Measurements from ENCODE around the gene NUP58.
"Not testable (repeated sequence)": the region's sequence is repeated elsewhere in the genome, so short reads cannot be mapped to it uniquely, and the experiment has no call there.

NUP58 gene

GRCh38 chr13:25352230-25352629, 50.8 kb downstream of the NUP58 start:
- no peak for DNase-seq (ENCODE audit: low read depth)
- H3K4me3 ChIP-seq (ENCODE audit: control insufficient read depth, low read depth, low read length) = no peak overlapping the region
- TF ChIP-seq CTCF (IDR thresholded peaks at IDR 0.05; ENCODE audit: control insufficient read depth, insufficient read depth, low read depth, low read length, missing control alignments) = no peak

GRCh38 chr13:25352806-25353205, 51.4 kb downstream of the NUP58 start:
- no peak for DNase-seq (ENCODE audit: low read depth)
- TF ChIP-seq CTCF (IDR thresholded peaks at IDR 0.05; ENCODE audit: control insufficient read depth, insufficient read depth, low read depth, low read length, missing control alignments) = no peak
- H3K4me3 ChIP-seq (ENCODE audit: control insufficient read depth, low read depth, low read length) = no peak overlapping the region

GRCh38 chr13:25353344-25353743, 51.9 kb downstream of the NUP58 start:
- H3K4me3 ChIP-seq (ENCODE audit: control insufficient read depth, low read depth, low read length) = no peak overlapping the region
- no peak for TF ChIP-seq CTCF (IDR thresholded peaks at IDR 0.05; ENCODE audit: control insufficient read depth, insufficient read depth, low read depth, low read length, missing control alignments)
- DNase-seq (ENCODE audit: low read depth) = no peak

GRCh38 chr13:25354377-25354776, 53.0 kb downstream of the NUP58 start:
- DNase-seq (ENCODE audit: low read depth) = no peak
- H3K4me3 ChIP-seq (ENCODE audit: control insufficient read depth, low read depth, low read length) = no peak overlapping the region
- TF ChIP-seq CTCF (IDR thresholded peaks at IDR 0.05; ENCODE audit: control insufficient read depth, insufficient read depth, low read depth, low read length, missing control alignments) = no peak

GRCh38 chr13:25360443-25360842, 59.0 kb downstream of the NUP58 start:
- H3K4me3 ChIP-seq (ENCODE audit: control insufficient read depth, low read depth, low read length); DNase-seq (ENCODE audit: low read depth): not testable (repeated sequence)

- TF ChIP-seq CTCF (IDR thresholded peaks at IDR 0.05; ENCODE audit: control insufficient read depth, insufficient read depth, low read depth, low read length, missing control alignments) = no peak
These were observed 64.4 kb downstream of the NUP58 start for GRCh38 chr13:25365720-25366235.

GRCh38 chr13:25371158-25371874, 69.9 kb downstream of the NUP58 start:
- no peak for DNase-seq (ENCODE audit: low read depth)
- no peak for TF ChIP-seq CTCF (IDR thresholded peaks at IDR 0.05; ENCODE audit: control insufficient read depth, insufficient read depth, low read depth, low read length, missing control alignments)
- H3K4me3 ChIP-seq (ENCODE audit: control insufficient read depth, low read depth, low read length) = no peak overlapping the region; the same call in none of the 2 replicates

More at GRCh38 chr13:25365720-25366235, 64.4 kb downstream of the NUP58 start:
- no peak overlapping the region for H3K4me3 ChIP-seq (ENCODE audit: control insufficient read depth, low read depth, low read length)
- no peak for DNase-seq (ENCODE audit: low read depth)
